MG63 (cell line): Measurements from ENCODE around the gene AQP1. TPM values are rescaled to one million over a fixed set of nuclear protein-coding genes. Genes with fewer than 3 reads are reported as not detected.

Source experiments
- DNase-seq: peaks from one replicate; pipeline ENCODE4 v3.0.0-alpha.2; 2020
- H3K27me3 ChIP-seq: fragments of 250-450 bp; sonication (Bioruptor Pico); 2 replicates; pipeline ENCODE4 v1.5.1; 2020; ENCODE audit warnings: mild to moderate bottlenecking, moderate library complexity
- H3K36me3 ChIP-seq: fragments of 250-450 bp; sonication (Bioruptor Pico); 2 replicates; pipeline ENCODE4 v1.5.1; 2020; ENCODE audit warnings: mild to moderate bottlenecking, moderate library complexity
- H3K4me3 ChIP-seq: fragments of 250-450 bp; sonication (Bioruptor Pico); 2 replicates; pipeline ENCODE4 v1.5.1; 2020; ENCODE audit warnings: mild to moderate bottlenecking, moderate library complexity
- H3K9me3 ChIP-seq: fragments of 250-450 bp; sonication (Bioruptor Pico); 2 replicates; pipeline ENCODE4 v1.5.1; 2020; ENCODE audit warnings: mild to moderate bottlenecking, moderate library complexity
- total RNA-seq: library from RNA; depleted of rRNA; stranded (reverse); fragments of >200 nt; shearing (Covaris generic); gene quantifications from 2 replicates; pipeline ENCODE4 v1.2.3, GENCODE V29; 2014; ENCODE audit warnings: low replicate concordance

AQP1 gene
- total RNA-seq, 1 experiment from 2014 or later: not detected

DNA sequence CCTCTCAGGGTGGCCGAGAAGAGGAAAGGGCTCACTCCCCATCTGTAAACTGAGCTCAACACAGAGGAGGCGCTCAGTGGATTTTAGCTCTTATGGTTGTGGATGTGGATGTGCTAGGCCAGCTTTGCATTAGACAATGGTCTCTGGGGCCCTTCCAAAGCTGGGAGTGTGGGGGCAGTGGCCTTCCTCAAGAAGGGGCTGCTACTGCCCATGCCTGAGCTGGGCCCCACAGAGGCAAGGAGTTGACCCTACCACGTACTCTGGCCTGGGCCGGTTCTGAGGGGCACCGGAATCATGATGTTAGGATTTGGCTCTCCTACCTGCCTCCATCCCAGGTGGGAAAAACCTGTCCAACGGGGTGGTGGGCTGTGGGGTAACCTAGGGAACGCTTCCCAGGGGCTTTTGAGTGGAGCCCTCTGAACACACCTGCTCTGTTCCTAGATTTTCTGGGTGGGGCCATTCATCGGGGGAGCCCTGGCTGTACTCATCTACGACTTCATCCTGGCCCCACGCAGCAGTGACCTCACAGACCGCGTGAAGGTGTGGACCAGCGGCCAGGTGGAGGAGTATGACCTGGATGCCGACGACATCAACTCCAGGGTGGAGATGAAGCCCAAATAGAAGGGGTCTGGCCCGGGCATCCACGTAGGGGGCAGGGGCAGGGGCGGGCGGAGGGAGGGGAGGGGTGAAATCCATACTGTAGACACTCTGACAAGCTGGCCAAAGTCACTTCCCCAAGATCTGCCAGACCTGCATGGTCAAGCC lies 11.5 kb downstream of the AQP1 start:
- H3K36me3 ChIP-seq: no peaks in the 10 kb centered on the region
- H3K4me3 ChIP-seq: no peak overlapping the region
- no peaks in the 10 kb centered on the region for H3K27me3 ChIP-seq
- no peaks in the 10 kb centered on the region for H3K9me3 ChIP-seq
- DNase-seq: no peak

DNA sequence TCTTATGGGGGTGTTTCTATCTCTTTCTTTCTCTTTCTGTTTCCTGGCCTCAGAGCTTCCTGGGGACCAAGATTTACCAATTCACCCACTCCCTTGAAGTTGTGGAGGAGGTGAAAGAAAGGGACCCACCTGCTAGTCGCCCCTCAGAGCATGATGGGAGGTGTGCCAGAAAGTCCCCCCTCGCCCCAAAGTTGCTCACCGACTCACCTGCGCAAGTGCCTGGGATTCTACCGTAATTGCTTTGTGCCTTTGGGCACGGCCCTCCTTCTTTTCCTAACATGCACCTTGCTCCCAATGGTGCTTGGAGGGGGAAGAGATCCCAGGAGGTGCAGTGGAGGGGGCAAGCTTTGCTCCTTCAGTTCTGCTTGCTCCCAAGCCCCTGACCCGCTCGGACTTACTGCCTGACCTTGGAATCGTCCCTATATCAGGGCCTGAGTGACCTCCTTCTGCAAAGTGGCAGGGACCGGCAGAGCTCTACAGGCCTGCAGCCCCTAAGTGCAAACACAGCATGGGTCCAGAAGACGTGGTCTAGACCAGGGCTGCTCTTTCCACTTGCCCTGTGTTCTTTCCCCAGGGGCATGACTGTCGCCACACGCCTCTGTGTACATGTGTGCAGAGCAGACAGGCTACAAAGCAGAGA lies 12.2 kb downstream of the AQP1 start:
- H3K36me3 ChIP-seq: no peaks in the 10 kb centered on the region
- H3K4me3 ChIP-seq: no peak overlapping the region
- no peak for DNase-seq
- no peaks in the 10 kb centered on the region for H3K9me3 ChIP-seq
- no peaks in the 10 kb centered on the region for H3K27me3 ChIP-seq

DNA sequence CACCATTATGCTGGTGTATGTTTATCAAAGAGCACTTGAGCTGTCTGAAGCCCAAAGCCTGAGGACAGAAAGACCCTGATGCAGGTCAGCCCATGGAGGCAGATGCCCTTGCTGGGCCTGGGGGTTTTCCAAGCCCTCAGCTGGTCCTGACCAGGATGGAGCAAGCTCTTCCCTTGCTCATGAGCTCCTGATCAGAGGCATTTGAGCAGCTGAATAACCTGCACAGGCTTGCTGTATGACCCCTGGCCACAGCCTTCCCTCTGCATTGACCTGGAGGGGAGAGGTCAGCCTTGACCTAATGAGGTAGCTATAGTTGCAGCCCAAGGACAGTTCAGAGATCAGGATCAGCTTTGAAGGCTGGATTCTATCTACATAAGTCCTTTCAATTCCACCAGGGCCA lies 13.0 kb downstream of the AQP1 start:
- Histone ChIP-seq H3K9me3 (no peaks in the 10 kb centered on the region), H3K4me3 (no peak overlapping the region), H3K36me3 (no peaks in the 10 kb centered on the region), H3K27me3 (no peaks in the 10 kb centered on the region)
- no peak for DNase-seq

DNA sequence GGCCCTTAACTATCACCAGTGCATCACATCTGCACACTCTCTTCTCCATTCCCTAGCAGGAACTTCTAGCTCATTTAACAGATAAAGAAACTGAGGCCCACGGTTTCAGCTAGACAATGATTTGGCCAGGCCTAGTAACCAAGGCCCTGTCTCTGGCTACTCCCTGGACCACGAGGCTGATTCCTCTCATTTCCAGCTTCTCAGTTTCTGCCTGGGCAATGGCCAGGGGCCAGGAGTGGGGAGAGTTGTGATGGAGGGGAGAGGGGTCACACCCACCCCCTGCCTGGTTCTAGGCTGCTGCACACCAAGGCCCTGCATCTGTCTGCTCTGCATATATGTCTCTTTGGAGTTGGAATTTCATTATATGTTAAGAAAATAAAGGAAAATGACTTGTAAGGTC lies 13.5 kb downstream of the AQP1 start:
- no peaks in the 10 kb centered on the region for H3K36me3 ChIP-seq
- H3K4me3 ChIP-seq: no peak overlapping the region
- H3K9me3 ChIP-seq: no peaks in the 10 kb centered on the region
- no peak for DNase-seq
- H3K27me3 ChIP-seq: no peaks in the 10 kb centered on the region

DNA sequence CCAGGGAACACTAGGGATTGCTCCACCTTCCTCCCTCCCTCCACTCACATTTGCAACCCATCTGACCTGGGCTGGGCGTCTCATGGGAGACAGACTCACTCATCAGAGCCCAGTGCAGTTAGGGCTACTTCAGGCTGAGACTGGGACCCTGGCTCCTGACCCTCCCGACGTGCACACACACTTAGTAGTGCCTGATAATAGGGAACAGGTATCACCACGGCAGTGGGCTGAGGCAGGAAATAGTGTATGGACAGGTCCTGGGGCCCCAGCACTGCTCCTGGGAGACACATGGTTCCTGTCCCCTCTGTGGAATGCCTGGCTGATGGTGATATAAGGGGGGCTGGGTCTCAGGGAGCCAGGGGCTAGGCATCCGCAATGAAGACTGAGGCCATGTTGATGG lies 14.3 kb downstream of the AQP1 start:
- DNase-seq: no peak
- no peaks in the 10 kb centered on the region for H3K27me3 ChIP-seq
- no peaks in the 10 kb centered on the region for H3K9me3 ChIP-seq
- no peak overlapping the region for H3K4me3 ChIP-seq
- H3K36me3 ChIP-seq: no peaks in the 10 kb centered on the region

DNA sequence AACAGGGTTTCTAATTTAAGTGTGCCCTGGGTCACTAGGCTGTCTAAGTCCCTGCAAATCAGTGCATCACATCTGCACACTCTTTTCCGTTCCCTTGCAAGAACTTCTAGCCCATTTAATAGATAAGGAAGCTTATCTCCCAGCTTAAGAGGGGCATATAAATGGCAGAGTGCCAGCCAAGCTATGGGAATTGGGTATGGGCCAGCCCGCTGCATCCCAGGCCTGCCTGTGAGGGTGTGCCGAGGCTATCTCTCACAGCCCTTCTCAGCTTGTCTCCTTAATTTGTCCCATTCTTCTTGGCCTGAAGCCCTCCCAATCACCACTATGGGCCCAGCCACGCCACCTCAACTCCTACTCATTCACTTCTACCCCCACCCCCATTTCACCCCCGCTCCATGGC lies 14.7 kb downstream of the AQP1 start:
- Histone ChIP-seq H3K36me3 (no peaks in the 10 kb centered on the region), H3K27me3 (no peaks in the 10 kb centered on the region), H3K9me3 (no peaks in the 10 kb centered on the region), H3K4me3 (no peak overlapping the region)
- DNase-seq: no peak

DNA sequence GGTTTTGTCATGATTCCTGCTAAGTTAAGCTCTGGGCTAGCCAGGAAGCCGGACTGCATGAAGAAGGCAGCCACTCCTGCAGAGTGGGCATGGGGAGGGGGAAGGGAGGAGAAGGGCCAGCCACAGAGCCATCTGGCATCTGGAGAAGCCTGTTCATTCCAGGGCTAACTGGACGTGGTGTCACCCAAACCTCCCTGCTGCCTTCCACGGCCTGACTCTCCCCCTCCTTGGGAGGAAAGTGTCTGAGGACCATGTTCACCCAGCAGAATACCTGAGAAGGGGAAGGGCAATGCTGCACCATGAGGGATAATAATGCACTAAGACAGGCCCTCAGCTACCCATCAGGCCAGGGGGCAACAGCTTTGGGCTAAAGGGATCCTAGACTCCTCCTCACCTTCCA lies 15.4 kb downstream of the AQP1 start:
- no peak for DNase-seq
- no peaks in the 10 kb centered on the region for H3K27me3 ChIP-seq

DNA sequence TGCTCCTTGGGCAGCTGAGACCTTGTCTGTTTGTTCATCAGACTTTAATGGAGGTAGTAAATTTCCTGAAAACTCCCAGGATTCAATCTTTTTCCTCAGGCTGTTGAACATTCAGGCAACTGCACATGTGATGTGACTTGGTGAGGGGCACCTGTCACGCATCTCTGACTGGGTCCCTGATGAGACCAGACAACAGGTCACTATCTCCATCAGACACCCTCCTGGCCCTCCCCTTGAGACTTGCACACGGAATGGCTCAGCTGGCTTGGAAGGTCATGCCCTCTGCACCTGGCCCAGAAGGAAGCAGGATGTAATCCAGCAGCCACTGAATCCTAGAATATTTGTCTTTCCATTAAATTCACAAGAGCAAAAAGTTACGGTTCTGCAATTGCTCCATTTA lies 15.9 kb downstream of the AQP1 start:
- Histone ChIP-seq H3K4me3 (no peak overlapping the region), H3K9me3 (no peaks in the 10 kb centered on the region), H3K27me3 (no peaks in the 10 kb centered on the region), H3K36me3 (no peaks in the 10 kb centered on the region)
- no peak for DNase-seq

More for the DNA sequence above, 15.4 kb downstream of the AQP1 start:
- Histone ChIP-seq H3K36me3 (no peaks in the 10 kb centered on the region), H3K9me3 (no peaks in the 10 kb centered on the region), H3K4me3 (no peak overlapping the region)

DNA sequence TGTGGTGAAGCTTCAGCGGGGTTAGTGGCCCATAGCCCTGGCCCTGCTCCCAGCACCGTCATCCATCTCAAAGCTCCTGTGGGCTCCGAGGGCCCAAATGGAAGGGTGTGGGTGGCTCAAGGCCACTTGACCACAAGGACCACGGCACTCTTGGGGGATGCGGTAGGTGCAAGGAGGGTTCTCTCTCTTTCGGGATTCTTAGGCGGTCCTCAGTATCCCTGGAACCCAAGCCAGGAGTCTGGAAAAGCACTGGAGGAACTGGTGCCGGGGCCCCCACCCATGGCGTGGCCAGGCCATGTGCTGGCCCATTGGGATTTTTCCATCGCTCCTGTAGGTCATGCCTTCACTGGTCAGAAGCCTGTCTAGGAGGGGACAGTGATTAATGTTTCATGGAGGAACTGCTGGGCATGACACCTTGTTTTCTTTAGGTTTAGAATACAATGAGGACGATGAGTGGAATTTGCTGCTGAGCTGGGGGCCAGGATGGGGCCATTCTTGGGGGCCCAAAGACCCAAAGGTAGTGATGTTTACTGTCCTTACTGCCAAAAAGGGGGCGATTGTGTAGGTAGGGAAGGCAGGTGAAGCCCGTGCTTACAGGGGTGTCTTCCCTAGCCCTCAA lies 16.7 kb downstream of the AQP1 start:
- no peak for DNase-seq
- Histone ChIP-seq H3K27me3 (no peaks in the 10 kb centered on the region), H3K36me3 (no peaks in the 10 kb centered on the region), H3K4me3 (no peak overlapping the region), H3K9me3 (no peaks in the 10 kb centered on the region)

DNA sequence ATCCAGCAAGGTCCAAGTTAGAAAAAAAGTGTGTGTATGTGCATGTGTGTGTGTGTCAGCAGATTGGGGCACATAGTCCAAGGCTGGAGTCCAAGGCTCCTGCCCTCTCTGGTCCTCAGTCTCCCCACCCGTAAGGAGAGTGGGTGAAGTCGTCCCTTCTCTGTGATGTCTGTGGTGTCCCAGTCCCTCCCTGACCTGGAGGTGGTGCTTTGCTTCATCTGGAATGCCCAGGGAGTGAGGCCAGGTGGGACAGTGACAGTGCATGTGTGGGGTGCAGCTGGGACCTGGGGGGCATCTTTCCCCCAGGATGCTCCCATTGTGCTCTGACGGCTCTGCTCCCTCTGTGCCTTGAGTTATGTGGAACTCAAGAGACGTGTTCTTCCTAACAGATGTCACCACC lies 18.0 kb downstream of the AQP1 start:
- Histone ChIP-seq H3K36me3 (no peaks in the 10 kb centered on the region), H3K4me3 (no peak overlapping the region), H3K27me3 (no peaks in the 10 kb centered on the region), H3K9me3 (no peaks in the 10 kb centered on the region)
- no peak for DNase-seq

DNA sequence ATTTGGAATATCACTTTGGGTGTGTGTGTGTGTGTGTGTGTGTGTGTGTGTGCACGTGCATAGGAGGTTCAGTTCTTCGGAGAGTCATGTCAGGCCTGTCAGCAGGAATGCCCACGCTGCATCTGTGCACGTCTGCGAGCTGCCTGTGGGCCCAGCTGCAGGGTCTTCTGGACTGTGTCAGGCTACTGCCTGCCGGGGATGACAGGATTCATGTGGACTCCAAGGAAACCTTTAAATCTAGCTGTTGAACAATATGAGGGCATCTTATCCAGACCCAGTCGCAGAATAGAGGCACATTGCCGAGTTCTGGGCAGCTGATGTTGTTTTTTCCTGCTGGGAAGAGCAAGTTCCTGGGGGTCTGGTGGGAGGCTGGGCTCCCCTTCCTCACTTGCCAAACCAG lies 19.0 kb downstream of the AQP1 start:
- Histone ChIP-seq H3K27me3 (no peaks in the 10 kb centered on the region), H3K36me3 (no peaks in the 10 kb centered on the region), H3K9me3 (no peaks in the 10 kb centered on the region), H3K4me3 (no peak overlapping the region)
- no peak for DNase-seq

DNA sequence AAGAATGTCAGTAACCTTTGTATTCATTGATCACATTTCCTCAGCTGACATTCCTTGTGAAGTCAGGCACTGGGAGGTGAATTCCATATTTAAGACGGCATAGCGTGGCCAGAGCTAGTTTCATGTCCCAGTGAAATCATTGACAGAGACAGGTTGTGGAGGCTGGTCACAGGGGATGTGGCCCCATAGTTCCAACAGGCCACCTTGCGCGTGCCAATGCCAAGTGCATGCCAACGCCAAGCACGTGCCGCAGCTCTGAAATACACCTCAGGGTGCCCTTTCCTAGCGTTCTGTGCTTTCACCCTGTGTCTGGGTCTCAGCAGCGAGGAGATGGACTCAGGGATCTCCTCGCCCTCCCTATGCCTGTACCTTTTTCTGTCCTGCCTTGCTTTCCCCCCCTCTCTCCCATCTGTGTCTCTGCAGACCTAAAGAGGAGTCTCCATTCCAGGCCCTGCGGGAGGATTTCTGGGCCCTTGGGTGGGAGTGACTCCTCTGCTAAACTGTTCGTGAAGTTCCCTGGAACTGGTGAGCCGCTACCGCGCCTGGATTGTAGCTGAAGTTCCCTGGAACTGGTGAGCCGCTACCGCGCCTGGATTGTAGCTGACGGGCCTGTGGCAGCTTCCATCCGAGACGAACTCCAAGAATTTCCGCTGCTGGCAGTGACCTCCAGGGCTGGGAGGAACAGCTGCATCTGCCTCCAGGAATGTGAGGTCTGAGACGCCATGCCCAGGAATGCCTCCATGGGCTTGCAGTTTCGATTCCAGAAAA lies 19.7 kb downstream of the AQP1 start:
- Histone ChIP-seq H3K9me3 (no peaks in the 10 kb centered on the region), H3K36me3 (no peaks in the 10 kb centered on the region), H3K4me3 (no peak overlapping the region), H3K27me3 (no peaks in the 10 kb centered on the region)
- DNase-seq: peak; percentile 71

DNA sequence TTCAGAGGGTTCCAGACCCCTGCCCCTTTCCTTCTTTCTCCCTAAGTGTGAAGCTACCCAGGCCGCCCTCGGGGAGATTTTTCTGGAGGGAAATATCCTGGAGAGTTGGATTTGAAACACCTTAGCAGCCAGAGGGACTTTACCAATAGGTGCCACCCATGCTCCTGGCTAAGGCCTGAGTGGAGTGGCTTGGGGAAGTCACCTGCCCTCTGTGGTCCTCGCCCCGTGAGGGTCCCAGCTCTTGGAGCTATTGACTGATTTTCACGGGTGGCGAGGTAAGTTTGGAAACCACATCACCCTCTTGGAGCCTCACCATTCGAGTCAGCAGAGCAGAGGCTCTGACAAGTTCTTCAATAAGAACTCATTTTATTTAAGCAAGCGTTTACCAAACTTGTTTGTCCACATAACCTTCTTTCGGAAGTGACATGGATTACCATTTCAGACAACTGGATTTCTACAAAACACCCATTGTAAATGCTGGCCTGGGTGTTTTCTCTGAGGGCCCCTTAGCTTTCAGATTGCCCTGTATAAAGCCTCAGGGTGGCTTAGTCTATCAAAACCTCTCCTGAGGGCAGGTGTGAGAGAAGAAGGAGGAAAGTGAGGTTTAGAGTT lies 20.4 kb downstream of the AQP1 start:
- no peak for DNase-seq
- Histone ChIP-seq H3K36me3 (no peaks in the 10 kb centered on the region), H3K4me3 (no peak overlapping the region), H3K9me3 (no peaks in the 10 kb centered on the region), H3K27me3 (no peaks in the 10 kb centered on the region)

DNA sequence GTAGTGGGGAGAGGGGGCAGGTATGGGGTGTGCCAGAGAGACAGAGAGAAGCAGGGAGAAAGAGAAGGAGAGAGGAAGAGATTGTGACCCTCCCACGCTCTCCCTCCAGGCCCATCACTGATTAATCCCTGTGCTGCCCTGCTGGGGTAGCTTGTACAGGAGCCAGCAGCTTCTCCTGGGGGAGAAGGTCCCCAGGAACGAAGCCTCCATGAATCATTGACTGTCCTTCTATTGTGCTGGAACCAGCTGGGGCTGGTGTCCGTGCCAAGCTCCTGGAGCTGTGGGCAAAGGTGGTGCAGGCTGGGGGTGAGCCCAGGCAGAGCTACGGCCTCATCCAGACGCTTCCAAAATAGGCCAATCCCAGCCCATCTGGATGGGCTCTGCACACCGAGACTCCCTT lies 20.9 kb downstream of the AQP1 start:
- Histone ChIP-seq H3K9me3 (no peaks in the 10 kb centered on the region), H3K4me3 (no peak overlapping the region), H3K36me3 (no peaks in the 10 kb centered on the region), H3K27me3 (no peaks in the 10 kb centered on the region)
- no peak for DNase-seq

DNA sequence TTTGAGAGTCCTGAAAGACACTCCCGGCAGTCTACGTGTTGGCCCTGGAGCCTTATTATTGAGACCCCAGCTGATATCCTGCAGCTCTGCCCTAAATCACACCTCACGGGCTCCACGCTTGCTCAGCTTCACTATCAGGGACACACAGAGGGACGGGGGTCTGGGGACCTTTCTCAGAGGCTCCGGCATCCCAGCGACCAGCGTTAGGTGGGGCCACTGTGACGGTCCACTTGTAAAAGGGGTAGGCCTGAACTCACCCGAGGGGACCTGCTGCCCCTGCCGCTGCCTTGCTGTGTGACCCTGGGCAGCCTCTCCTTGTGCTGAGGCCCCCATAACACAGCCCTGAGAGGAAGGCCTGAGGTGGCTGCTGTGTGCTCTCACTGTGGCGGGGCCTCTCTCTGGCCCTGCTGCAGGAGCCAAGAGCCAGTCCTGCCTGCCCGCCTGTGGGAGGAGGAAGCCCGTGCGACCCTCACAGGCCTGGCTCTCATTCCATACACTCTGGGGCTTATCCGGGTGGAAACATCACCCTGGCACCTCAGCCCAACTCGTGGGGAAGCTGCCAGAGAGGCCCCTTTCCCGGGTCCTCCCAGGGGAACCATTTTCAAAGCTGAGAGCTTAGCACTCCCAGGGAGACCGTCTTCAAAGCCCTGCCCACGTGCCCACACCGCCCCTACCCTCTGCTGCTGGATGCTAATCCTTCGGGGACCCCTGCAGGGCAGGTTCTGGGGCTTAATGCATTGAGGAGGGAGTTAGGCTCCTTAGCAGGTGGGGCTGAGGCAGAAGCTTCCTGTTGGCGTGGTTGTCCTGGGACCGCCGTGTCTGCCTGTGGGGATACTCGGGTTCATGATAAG lies 21.7 kb downstream of the AQP1 start:
- Histone ChIP-seq H3K36me3 (no peaks in the 10 kb centered on the region), H3K27me3 (0 out of 2 replicates have a peak, but pooled peaks cover 2% of the 10 kb centered on the region), H3K9me3 (no peaks in the 10 kb centered on the region), H3K4me3 (no peak overlapping the region)
- DNase-seq: no peak

DNA sequence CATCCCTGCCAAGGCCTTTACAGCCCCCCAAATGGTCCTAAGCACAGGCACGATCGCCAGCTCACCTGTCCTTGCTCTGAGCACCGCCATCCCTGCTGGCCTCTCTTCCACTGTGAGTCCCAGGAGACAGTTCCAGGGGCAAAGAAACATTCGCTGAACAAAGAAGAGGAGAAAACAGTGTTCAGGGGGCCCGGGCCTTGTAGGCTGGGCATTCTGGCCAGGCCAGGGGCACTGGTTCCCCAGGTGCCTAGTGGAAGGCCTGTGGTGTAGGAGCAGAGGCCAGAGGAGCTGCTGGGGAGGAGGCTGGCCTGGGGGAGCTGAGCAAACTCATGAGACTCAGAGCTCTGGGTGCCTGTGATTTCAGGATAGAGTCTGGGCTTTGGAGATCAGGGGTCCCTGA lies 22.6 kb downstream of the AQP1 start:
- no peak for DNase-seq
- H3K36me3 ChIP-seq: no peaks in the 10 kb centered on the region
- H3K4me3 ChIP-seq: no peak overlapping the region
- no peaks in the 10 kb centered on the region for H3K9me3 ChIP-seq
- H3K27me3 ChIP-seq: peaks cover 5% of the 10 kb centered on the region; the same call in 1 of the 2 replicates
